NCI-H748 (cell line): ENCODE data around the gene ANKUB1.

Source experiments
- DNase-seq: peaks from one replicate; lab custom pipeline; 2025; ENCODE audit not compliant: unreplicated experiment; lab: John Stamatoyannopoulos, UW

Gene ANKUB1

GRCh38 chr3:149765762-149766334 lies 26.5 kb downstream of the ANKUB1 start:
- DNase-seq: peak; percentile 10

- DNase-seq: no peak
Measured at GRCh38 chr3:149764302-149764701, 28.1 kb downstream of the ANKUB1 start.

GRCh38 chr3:149763565-149764195 lies 28.7 kb downstream of the ANKUB1 start:
- no peak for DNase-seq

- no peak for DNase-seq
Measured at GRCh38 chr3:149753717-149754116, 38.6 kb downstream of the ANKUB1 start.

- no peak for DNase-seq
Measured at GRCh38 chr3:149752788-149753136, 39.6 kb downstream of the ANKUB1 start.

GRCh38 chr3:149752051-149752787 lies 40.1 kb downstream of the ANKUB1 start, which contains the start of gene COMMD2:
Gene COMMD2, minus strand, starts transcription at chr3:149752489. Its CDS starts 45 bp downstream, at chr3:149752444.
- peak; percentile 89 for DNase-seq

- DNase-seq: peak; percentile 2
Measured at GRCh38 chr3:149751551-149751950, 40.8 kb downstream of the ANKUB1 start.

GRCh38 chr3:149744606-149745005 lies 47.7 kb downstream of the ANKUB1 start:
- DNase-seq: no peak

- DNase-seq: no peak
Measured at GRCh38 chr3:149744151-149744550, 48.2 kb downstream of the ANKUB1 start.

GRCh38 chr3:149739396-149739795 lies 53.0 kb downstream of the ANKUB1 start:
- no peak for DNase-seq

GRCh38 chr3:149738876-149739275 lies 53.5 kb downstream of the ANKUB1 start:
- no peak for DNase-seq

- no peak for DNase-seq
Measured at GRCh38 chr3:149736953-149737205, 55.5 kb downstream of the ANKUB1 start.

GRCh38 chr3:149736175-149736952 lies 56.0 kb downstream of the ANKUB1 start:
- no peak for DNase-seq

GRCh38 chr3:149732234-149732633 lies 60.1 kb downstream of the ANKUB1 start:
- no peak for DNase-seq

GRCh38 chr3:149727656-149728055 lies 64.7 kb downstream of the ANKUB1 start:
- no peak for DNase-seq

GRCh38 chr3:149726716-149727407 lies 65.5 kb downstream of the ANKUB1 start:
- DNase-seq: no peak

GRCh38 chr3:149723781-149724180 lies 68.6 kb downstream of the ANKUB1 start:
- no peak for DNase-seq

GRCh38 chr3:149720918-149721317 lies 71.4 kb downstream of the ANKUB1 start:
- no peak for DNase-seq

GRCh38 chr3:149717391-149718056 lies 74.8 kb downstream of the ANKUB1 start:
- peak; percentile 45 for DNase-seq

GRCh38 chr3:149716984-149717383 lies 75.4 kb downstream of the ANKUB1 start:
- DNase-seq: no peak

GRCh38 chr3:149715247-149715646 lies 77.1 kb downstream of the ANKUB1 start:
- DNase-seq: no peak
